Panc1 (cell line): ENCODE data around the gene SOS2. TPM values are rescaled to one million over a fixed set of nuclear protein-coding genes. Genes with fewer than 3 reads are reported as not detected.

ENCODE experiments used
- ATAC-seq: fragments of 200-7000 bp; cut with Tn5 transposase; 2 replicates; pipeline ENCODE4 v1.9.1; 2020; ENCODE audit warnings: mild to moderate bottlenecking, moderate library complexity
- BruUV-seq: library from RNA; stranded (reverse); fragments of 400-500 nt; replicated peaks from 2 replicates; lab custom pipeline; 2021; lab: Mats Ljungman, UMichigan
- CTCF ChIA-PET: fragments of 300-600 bp; sonication (Branson Sonifier 250); formaldehyde crosslinking; loops from one replicate; lab custom pipeline; 2022; ENCODE audit warnings: antibody characterized with exemption; lab: Charles Lee
- POLR2A ChIA-PET: fragments of 300-600 bp; sonication (Branson Sonifier 250); formaldehyde crosslinking; loops from one replicate; lab custom pipeline; 2022; ENCODE audit warnings: antibody characterized with exemption; lab: Charles Lee
- DNase-seq: peaks from one replicate; pipeline ENCODE4 v3.0.0-alpha.2; 2010; ENCODE audit warnings: low read depth, low spot score
- H3K27ac ChIP-seq: 2 replicates; pipeline ENCODE4 v1.5.1; 2011; ENCODE audit warnings: mild to moderate bottlenecking, low read length, inconsistent platforms
- H3K27me3 ChIP-seq: fragments of 200-500 bp; sonication (Bioruptor generic); 2 replicates; pipeline ENCODE4 v1.6.0; 2014; ENCODE audit warnings: low read length, inconsistent platforms; ENCODE audit not compliant: control insufficient read depth, insufficient read depth
- H3K36me3 ChIP-seq: fragments of 200-500 bp; sonication (Bioruptor generic); 2 replicates; pipeline ENCODE4 v1.5.1; 2014; ENCODE audit warnings: inconsistent platforms, mild to moderate bottlenecking, low read length, moderate library complexity; ENCODE audit not compliant: control insufficient read depth, insufficient read depth
- H3K4me1 ChIP-seq: 2 replicates; pipeline ENCODE4 v1.5.1; 2011; ENCODE audit warnings: inconsistent platforms, mild to moderate bottlenecking, low read length, moderate library complexity; ENCODE audit not compliant: control insufficient read depth, insufficient read depth
- H3K4me3 ChIP-seq, 2 experiments: 2 replicates each; pipeline ENCODE4 v1.5.1; 2011 to 2012; ENCODE audit warnings: low read depth in 2 of 2, low read length in 2 of 2, mild to moderate bottlenecking in 2 of 2, inconsistent platforms in 1 of 2, moderate library complexity in 1 of 2
- H3K9me3 ChIP-seq: fragments of 200-500 bp; sonication (Bioruptor generic); 2 replicates; pipeline ENCODE4 v1.5.1; 2014; ENCODE audit warnings: low read depth, mild to moderate bottlenecking, inconsistent platforms, low read length, moderate library complexity; ENCODE audit not compliant: control insufficient read depth, insufficient read depth
- CTCF ChIP-seq: fragments of 450-650 bp; IDR thresholded peaks from 2 replicates; pipeline ENCODE4 v1.5.1; 2017; ENCODE audit warnings: mild to moderate bottlenecking
- POLR2AphosphoS5 ChIP-seq: IDR thresholded peaks from 2 replicates; pipeline ENCODE4 v1.6.1; 2012; ENCODE audit warnings: mild to moderate bottlenecking, low read depth, low read length, moderate library complexity
- REST ChIP-seq, 2 experiments: IDR thresholded peaks; 2 replicates each; pipeline ENCODE4 v1.6.1; 2011 to 2012; ENCODE audit warnings: low read depth in 2 of 2, control low read depth in 1 of 2, low read length in 1 of 2, mild to moderate bottlenecking in 1 of 2, moderate library complexity in 1 of 2; ENCODE audit not compliant: insufficient read depth in 1 of 2
- SIN3A ChIP-seq: IDR thresholded peaks from 2 replicates; pipeline ENCODE4 v1.6.1; 2012; ENCODE audit warnings: low read depth, mild to moderate bottlenecking, low read length, moderate library complexity, borderline replicate concordance; ENCODE audit not compliant: insufficient read depth
- TCF7L2 ChIP-seq: IDR thresholded peaks from 2 replicates; pipeline ENCODE4 v1.6.1; 2011; ENCODE audit warnings: mild to moderate bottlenecking, low read depth, low read length, inconsistent platforms
- in situ Hi-C: cut with HindIII; loops from 2 replicates; pipeline ENCODE4 v1.10.0; 2016; ENCODE audit warnings: low sequenced_read_pairs, low pct_unique_long_range_greater_than_20kb
- intact Hi-C: fragments of 100-400 bp; cut with micrococcal nuclease; formaldehyde crosslinking; loops from one replicate; pipeline ENCODE4 v1.10.0; 2022; ENCODE audit not compliant: unreplicated experiment
- total RNA-seq: library from RNA; stranded (reverse); gene quantifications from one replicate; pipeline ENCODE4 v1.2.1, GENCODE V29; 2021; ENCODE audit not compliant: unreplicated experiment

The SOS2 gene
- total RNA-seq, 1 experiment from 2014 or later: 21.2 TPM

GRCh38 chr14:50257732-50258131 lies 26.4 kb upstream of the SOS2 start:
- intact Hi-C loops (no loop called here), in situ Hi-C loops (no loop called here)
- Histone ChIP-seq H3K9me3 (no peaks in the 10 kb centered on the region), H3K36me3 (no peaks in the 10 kb centered on the region), H3K4me3 (no peak overlapping the region), H3K27me3 (no peaks in the 10 kb centered on the region), H3K27ac (no peak overlapping the region), H3K4me1 (no peaks in the 10 kb centered on the region)
- DNase-seq: no peak
- ChIA-PET CTCF (no interaction called here), POLR2A (no interaction called here)
- TF ChIP-seq CTCF (no peak), SIN3A (no peak), REST (IDR thresholded peaks at IDR 0.05; ENCODE audit: insufficient read depth in 1 of 2, low read depth in 2 of 2, low read length in 1 of 2) (no peak), TCF7L2 (no peak)
- ATAC-seq: no peak
- no TSS peak for BruUV-seq

DNA sequence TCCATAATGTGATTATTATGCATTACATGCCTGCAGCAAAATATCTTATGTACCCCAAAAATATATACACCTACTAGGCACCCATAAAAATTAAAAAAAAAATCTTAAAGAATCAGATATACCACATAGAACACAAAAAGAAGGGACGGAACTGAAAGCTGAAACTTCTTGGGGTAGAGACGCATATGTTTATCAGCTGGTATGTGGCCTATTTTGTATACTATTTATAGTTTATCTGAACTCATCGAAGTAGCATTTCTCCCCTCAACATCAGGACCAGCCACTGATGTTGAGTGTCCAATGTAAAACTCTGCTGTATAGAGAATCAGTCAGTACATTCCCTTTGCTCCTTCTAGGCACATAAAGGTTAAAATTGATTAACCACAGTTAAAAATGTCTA lies 22.9 kb upstream of the SOS2 start:
- in situ Hi-C loops: no loop called here
- ChIA-PET CTCF (no interaction called here), POLR2A (no interaction called here)
- ATAC-seq (no peak), DNase-seq (no peak)
- H3K36me3 ChIP-seq: no peaks in the 10 kb centered on the region
- no TSS peak for BruUV-seq
- no peak for TF ChIP-seq SIN3A
- no peak for TF ChIP-seq REST (IDR thresholded peaks at IDR 0.05; ENCODE audit: insufficient read depth in 1 of 2, low read depth in 2 of 2, low read length in 1 of 2)
- no peak for TF ChIP-seq TCF7L2
- no peak for TF ChIP-seq CTCF
- TF ChIP-seq POLR2AphosphoS5: no peak
- H3K27ac ChIP-seq: no peak overlapping the region
- no peaks in the 10 kb centered on the region for H3K27me3 ChIP-seq
- no peaks in the 10 kb centered on the region for H3K4me1 ChIP-seq
- no peak overlapping the region for H3K4me3 ChIP-seq
- no peaks in the 10 kb centered on the region for H3K9me3 ChIP-seq
- intact Hi-C loops: no loop called here
